ENCODE data around the gene NAALADL2. TPM values are rescaled to one million over a fixed set of nuclear protein-coding genes. Genes with fewer than 3 reads are reported as not detected.

NAALADL2 gene
- total and polyA plus RNA-seq, 2 donors (not counting 1 experiment from before 2014, with no cell fraction given) = not detected

GRCh38 chr3:175606650-175607318 is 747.6 kb downstream of the NAALADL2 start:
- Histone ChIP-seq H3K4me1 (ENCODE audit: control insufficient read depth in 2 of 2, insufficient read depth in 2 of 2, low read length in 2 of 2) (no peaks in the 10 kb centered on the region), H3K9ac (ENCODE audit: low read length) (no peak overlapping the region), H3K79me2 (ENCODE audit: control insufficient read depth, insufficient read depth, low read length) (no peaks in the 10 kb centered on the region), H4K20me1 (ENCODE audit: control insufficient read depth, insufficient read depth, low read length, poor library complexity, severe bottlenecking) (no peaks in the 10 kb centered on the region), H3K27me3 (replicated peaks in 1 of 4; ENCODE audit: control extremely low read depth in 1 of 4, control insufficient read depth in 3 of 4, insufficient read depth in 4 of 4, low read length in 3 of 4) (no peaks in the 10 kb centered on the region), H2AFZ (ENCODE audit: insufficient read depth, low read depth, low read length, poor library complexity, severe bottlenecking) (no peak overlapping the region), H3K4me2 (replicated peaks; ENCODE audit: low read depth, low read length, poor library complexity, severe bottlenecking) (no peak overlapping the region), H3K4me3 (ENCODE audit: control extremely low read depth in 1 of 5, extremely low read depth in 1 of 5, insufficient read depth in 1 of 5, low read depth in 2 of 5, low read length in 4 of 5) (no peak overlapping the region), H3K27ac (ENCODE audit: low read length in 2 of 2) (no peak overlapping the region), H3K9me3 (ENCODE audit: control extremely low read depth in 1 of 3, control insufficient read depth in 2 of 3, insufficient read depth in 1 of 3, low read length in 2 of 3) (no peaks in the 10 kb centered on the region), H3K36me3 (replicated peaks in 1 of 2; ENCODE audit: control extremely low read depth in 1 of 2, control insufficient read depth in 1 of 2, extremely low read depth in 1 of 2, insufficient read depth in 2 of 2, low read length in 1 of 2) (no peaks in the 10 kb centered on the region)
- TF ChIP-seq CTCF (IDR thresholded peaks at IDR 0.05) (no peak), EZH2 (IDR thresholded peaks at IDR 0.05; ENCODE audit: borderline replicate concordance, insufficient read depth, low read depth, low read length, poor library complexity, severe bottlenecking) (no peak)
- POLR2A ChIA-PET = no interaction called here
- ATAC-seq (ENCODE audit: low read depth) (no peak), DNase-seq (no peak)
- H3K4me1 Mint-ChIP-seq = no peaks in the 10 kb centered on the region
- H3K27me3 Mint-ChIP-seq = no peaks in the 10 kb centered on the region
- CTCF ChIA-PET = interaction anchor here (0.7 kb wide), 1 partner anchor 9 kb away, joined by 3 read pairs; no protein-coding TSS in a partner anchor
- no peak overlapping the region for H3K27ac Mint-ChIP-seq
- intact Hi-C loops (cut with micrococcal nuclease) = no loop called here
- H3K9me3 Mint-ChIP-seq (ENCODE audit: insufficient read depth) = no peaks in the 10 kb centered on the region
- WGBS (ENCODE audit: insufficient coverage) = no CpG with 5 or more reads among the region's 1 CpG
- H3K4me3 Mint-ChIP-seq = no peak overlapping the region

- Histone ChIP-seq H3K27ac (ENCODE audit: low read length in 2 of 2) (no peak overlapping the region), H3K9me3 (ENCODE audit: control extremely low read depth in 1 of 3, control insufficient read depth in 2 of 3, insufficient read depth in 1 of 3, low read length in 2 of 3) (peaks cover 0 to under 1% (median 0%) of the 10 kb centered on the region in 3 donors), H3K79me2 (ENCODE audit: control insufficient read depth, insufficient read depth, low read length) (no peaks in the 10 kb centered on the region), H2AFZ (ENCODE audit: insufficient read depth, low read depth, low read length, poor library complexity, severe bottlenecking) (no peak overlapping the region), H3K4me3 (ENCODE audit: control extremely low read depth in 1 of 5, extremely low read depth in 1 of 5, insufficient read depth in 1 of 5, low read depth in 2 of 5, low read length in 4 of 5) (no peak overlapping the region), H4K20me1 (ENCODE audit: control insufficient read depth, insufficient read depth, low read length, poor library complexity, severe bottlenecking) (no peaks in the 10 kb centered on the region), H3K4me2 (replicated peaks; ENCODE audit: low read depth, low read length, poor library complexity, severe bottlenecking) (no peak overlapping the region), H3K36me3 (replicated peaks in 1 of 2; ENCODE audit: control extremely low read depth in 1 of 2, control insufficient read depth in 1 of 2, extremely low read depth in 1 of 2, insufficient read depth in 2 of 2, low read length in 1 of 2) (no peaks in the 10 kb centered on the region), H3K4me1 (ENCODE audit: control insufficient read depth in 2 of 2, insufficient read depth in 2 of 2, low read length in 2 of 2) (no peaks in the 10 kb centered on the region), H3K27me3 (replicated peaks in 1 of 4; ENCODE audit: control extremely low read depth in 1 of 4, control insufficient read depth in 3 of 4, insufficient read depth in 4 of 4, low read length in 3 of 4) (no peaks in the 10 kb centered on the region), H3K9ac (ENCODE audit: low read length) (no peak overlapping the region)
- WGBS (ENCODE audit: insufficient coverage) = no CpG with 5 or more reads among the region's 5 CpGs
- no peaks in the 10 kb centered on the region for H3K4me1 Mint-ChIP-seq
- no peak overlapping the region for H3K4me3 Mint-ChIP-seq
- POLR2A ChIA-PET = no interaction called here
- H3K27me3 Mint-ChIP-seq = no peaks in the 10 kb centered on the region
- no peak overlapping the region for H3K27ac Mint-ChIP-seq
- DNase-seq (no peak), ATAC-seq (ENCODE audit: low read depth) (no peak)
- TF ChIP-seq EZH2 (IDR thresholded peaks at IDR 0.05; ENCODE audit: borderline replicate concordance, insufficient read depth, low read depth, low read length, poor library complexity, severe bottlenecking) = no peak
- TF ChIP-seq CTCF (IDR thresholded peaks at IDR 0.05) = no peak
- H3K9me3 Mint-ChIP-seq (ENCODE audit: insufficient read depth) = no peaks in the 10 kb centered on the region
- intact Hi-C loops (cut with micrococcal nuclease) = no loop called here
- CTCF ChIA-PET = no interaction called here
Measured at GRCh38 chr3:175608356-175608755, 749.2 kb downstream of the NAALADL2 start.

Data from B cell (primary cell).